Measurements from ENCODE around the gene MPDZ.

DNA sequence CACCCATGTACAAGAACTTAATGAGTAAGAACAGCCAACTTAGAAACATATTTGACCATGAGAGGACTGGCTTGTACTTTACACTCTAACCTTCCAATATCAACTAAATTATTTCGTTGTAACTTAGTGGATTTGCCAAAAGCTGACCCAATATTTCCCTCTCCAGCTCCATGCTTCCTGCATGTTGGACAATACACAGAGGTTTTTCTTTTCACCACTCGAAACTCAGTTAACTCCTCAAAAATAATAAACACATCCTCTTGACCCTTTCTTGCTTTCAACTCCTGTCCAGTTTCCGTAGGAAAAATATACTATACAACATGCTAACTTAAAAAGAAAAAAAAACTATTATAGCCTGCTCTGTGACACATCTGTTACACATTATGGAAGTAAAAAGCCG lies 188.9 kb downstream of the MPDZ start:
- TF ChIP-seq POLR2A (IDR thresholded peaks at IDR 0.05) (no peak), CTCF (IDR thresholded peaks at IDR 0.05) (no peak)
